NB4 (cell line): Measurements from ENCODE around the gene HRH2.

Source experiments
- CTCF ChIP-seq: IDR thresholded peaks from one replicate; pipeline ENCODE4 v1.5.1; 2012; ENCODE audit warnings: low read depth, low read length
- MAX ChIP-seq: IDR thresholded peaks from 2 replicates; pipeline ENCODE4 v1.6.1; 2011; ENCODE audit warnings: low read depth, low read length
- MYC ChIP-seq: IDR thresholded peaks from 2 replicates; pipeline ENCODE4 v1.6.1; 2011; ENCODE audit warnings: low read depth, low read length

- TF ChIP-seq CTCF (no peak), MAX (no peak), MYC (no peak)
Measured at GRCh38 chr5:175629793-175630192, 28.1 kb upstream of the HRH2 start.
